HL-60 (cell line): ENCODE measurements around the gene PRKCI.

Source experiments
- GABPA ChIP-seq: IDR thresholded peaks from 2 replicates; pipeline ENCODE4 v1.6.1; 2012; ENCODE audit warnings: low read depth
- POLR2AphosphoS5 ChIP-seq: IDR thresholded peaks from 2 replicates; pipeline ENCODE4 v1.6.1; 2012; ENCODE audit warnings: low read depth
- REST ChIP-seq: IDR thresholded peaks from 2 replicates; pipeline ENCODE4 v1.6.1; 2012; ENCODE audit warnings: low read depth; ENCODE audit not compliant: insufficient replicate concordance
- SPI1 ChIP-seq: IDR thresholded peaks from 2 replicates; pipeline ENCODE4 v1.6.1; 2012; ENCODE audit warnings: low read depth, mild to moderate bottlenecking, borderline replicate concordance
- TF ChIP-seq, protein P1 (sequence below): IDR thresholded peaks from one replicate; pipeline ENCODE4 v1.5.1; 2011; ENCODE audit warnings: low read length, control low read depth, inconsistent platforms; ENCODE audit not compliant: insufficient read depth

GRCh38 chr3:170222647-170223541 lies 670 bp downstream of the PRKCI start:
- TF ChIP-seq, protein P1, sequence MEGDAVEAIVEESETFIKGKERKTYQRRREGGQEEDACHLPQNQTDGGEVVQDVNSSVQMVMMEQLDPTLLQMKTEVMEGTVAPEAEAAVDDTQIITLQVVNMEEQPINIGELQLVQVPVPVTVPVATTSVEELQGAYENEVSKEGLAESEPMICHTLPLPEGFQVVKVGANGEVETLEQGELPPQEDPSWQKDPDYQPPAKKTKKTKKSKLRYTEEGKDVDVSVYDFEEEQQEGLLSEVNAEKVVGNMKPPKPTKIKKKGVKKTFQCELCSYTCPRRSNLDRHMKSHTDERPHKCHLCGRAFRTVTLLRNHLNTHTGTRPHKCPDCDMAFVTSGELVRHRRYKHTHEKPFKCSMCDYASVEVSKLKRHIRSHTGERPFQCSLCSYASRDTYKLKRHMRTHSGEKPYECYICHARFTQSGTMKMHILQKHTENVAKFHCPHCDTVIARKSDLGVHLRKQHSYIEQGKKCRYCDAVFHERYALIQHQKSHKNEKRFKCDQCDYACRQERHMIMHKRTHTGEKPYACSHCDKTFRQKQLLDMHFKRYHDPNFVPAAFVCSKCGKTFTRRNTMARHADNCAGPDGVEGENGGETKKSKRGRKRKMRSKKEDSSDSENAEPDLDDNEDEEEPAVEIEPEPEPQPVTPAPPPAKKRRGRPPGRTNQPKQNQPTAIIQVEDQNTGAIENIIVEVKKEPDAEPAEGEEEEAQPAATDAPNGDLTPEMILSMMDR, result no peak
- TF ChIP-seq SPI1 (no peak), POLR2AphosphoS5 (no peak), GABPA (no peak), REST (no peak)
